Mesendoderm (in vitro differentiated cells): ENCODE results near the gene IGDCC3.
A peak's percentile ranks its signal among the peaks of the same experiment; 100 is the strongest.
"Not testable (repeated sequence)": the region's sequence is repeated elsewhere in the genome, so short reads cannot be mapped to it uniquely, and the experiment has no call there.

Experiments used
- DNase-seq: peaks from one replicate; pipeline ENCODE4 v3.0.0; 2013
- H2AK5ac ChIP-seq: 2 replicates; pipeline ENCODE4 v1.6.1; 2013; ENCODE audit warnings: low read length, inconsistent platforms
- H2BK120ac ChIP-seq: 2 replicates; pipeline ENCODE4 v1.6.1; 2013; ENCODE audit warnings: low read depth, mild to moderate bottlenecking, low read length, moderate library complexity, mixed read lengths
- H2BK15ac ChIP-seq: replicated peaks from 2 replicates; pipeline ENCODE4 v1.6.1; 2013; ENCODE audit warnings: low read depth, mild to moderate bottlenecking, moderate library complexity
- H2BK5ac ChIP-seq: 2 replicates; pipeline ENCODE4 v1.6.1; 2013; ENCODE audit warnings: low read length, inconsistent platforms
- H3K18ac ChIP-seq: 2 replicates; pipeline ENCODE4 v1.6.1; 2013; ENCODE audit warnings: mild to moderate bottlenecking, low read length, mixed read lengths
- H3K23ac ChIP-seq: one replicate; pipeline ENCODE4 v1.6.1; 2013; ENCODE audit warnings: low read length
- H3K27ac ChIP-seq: 2 replicates; pipeline ENCODE4 v1.5.1; 2013; ENCODE audit warnings: low read depth, mild to moderate bottlenecking, inconsistent platforms, low read length, moderate library complexity
- H3K27me3 ChIP-seq: 2 replicates; pipeline ENCODE4 v1.6.1; 2013; ENCODE audit warnings: low read length, control low read depth, mild to moderate bottlenecking, inconsistent platforms; ENCODE audit not compliant: insufficient read depth, poor library complexity
- H3K36me3 ChIP-seq: 2 replicates; pipeline ENCODE4 v1.6.1; 2013; ENCODE audit warnings: low read length, inconsistent platforms; ENCODE audit not compliant: control insufficient read depth, insufficient read depth
- H3K4ac ChIP-seq: one replicate; pipeline ENCODE4 v1.6.1; 2013; ENCODE audit warnings: low read depth, mild to moderate bottlenecking, low read length, moderate library complexity
- H3K4me1 ChIP-seq: 2 replicates; pipeline ENCODE4 v1.6.1; 2013; ENCODE audit warnings: low read depth, low read length, inconsistent platforms; ENCODE audit not compliant: control insufficient read depth
- H3K4me2 ChIP-seq: 2 replicates; pipeline ENCODE4 v1.6.1; 2013; ENCODE audit warnings: low read length
- H3K4me3 ChIP-seq: 2 replicates; pipeline ENCODE4 v1.5.1; 2013; ENCODE audit warnings: mild to moderate bottlenecking, low read length
- H3K56ac ChIP-seq: one replicate; pipeline ENCODE4 v1.6.1; 2013; ENCODE audit warnings: low read length
- H3K79me1 ChIP-seq: 2 replicates; pipeline ENCODE4 v1.6.1; 2013; ENCODE audit warnings: low read length, inconsistent platforms
- H3K79me2 ChIP-seq: 2 replicates; pipeline ENCODE4 v1.6.1; 2013; ENCODE audit warnings: mild to moderate bottlenecking, low read length; ENCODE audit not compliant: control insufficient read depth, insufficient read depth
- H3K9ac ChIP-seq: 2 replicates; pipeline ENCODE4 v1.6.1; 2013; ENCODE audit warnings: low read length, inconsistent platforms
- H4K5ac ChIP-seq: one replicate; pipeline ENCODE4 v1.6.1; 2013; ENCODE audit warnings: low read length
- H4K8ac ChIP-seq: one replicate; pipeline ENCODE4 v1.6.1; 2013; ENCODE audit warnings: low read depth, mild to moderate bottlenecking, control low read depth, low read length, moderate library complexity
- whole genome bisulfite sequencing: extraction: QIAGEN DNeasy Blood & Tissue Kit; methylation state at CpG from one replicate; pipeline ENCODE4 v1.1.7; 2013; ENCODE audit warnings: low lambda C conversion rate, missing lambda C conversion rate; ENCODE audit not compliant: insufficient coverage; ENCODE audit errors: extremely low coverage; 5-methylcytosine and 5-hydroxymethylcytosine counted together

IGDCC3 gene

GRCh38 chr15:65398486-65398885 lies 20.7 kb upstream of the IGDCC3 start:
- DNase-seq, H3K9ac ChIP-seq, H3K79me1 ChIP-seq, H4K5ac ChIP-seq, H4K8ac ChIP-seq, H2BK120ac ChIP-seq, H3K4ac ChIP-seq, H3K18ac ChIP-seq, H3K4me2 ChIP-seq, H3K56ac ChIP-seq, H2BK5ac ChIP-seq, H3K4me3 ChIP-seq, H3K23ac ChIP-seq, H3K79me2 ChIP-seq, H3K36me3 ChIP-seq, H3K4me1 ChIP-seq, H2AK5ac ChIP-seq, H2BK15ac ChIP-seq, H3K27ac ChIP-seq: not testable (repeated sequence)
- peaks cover 14% of the 10 kb centered on the region for H3K27me3 ChIP-seq
- WGBS: no CpG with 5 or more reads among the region's 16 CpGs

GRCh38 chr15:65396965-65397317 lies 19.1 kb upstream of the IGDCC3 start:
- no peak overlapping the region for H3K18ac ChIP-seq
- peak overlapping the region; percentile 46 for H3K9ac ChIP-seq
- H3K27me3 ChIP-seq: peaks cover 14% of the 10 kb centered on the region
- H2BK15ac ChIP-seq: no peak overlapping the region
- no peak overlapping the region for H3K27ac ChIP-seq
- H3K23ac ChIP-seq: no peak overlapping the region
- H4K5ac ChIP-seq: no peak overlapping the region
- no peak overlapping the region for H2BK5ac ChIP-seq
- no peak for DNase-seq
- no CpG with 5 or more reads among the region's 10 CpGs for WGBS
- H3K36me3 ChIP-seq: no peaks in the 10 kb centered on the region
- H3K79me2 ChIP-seq: no peaks in the 10 kb centered on the region
- H3K4me3 ChIP-seq: no peak overlapping the region
- H3K4me1 ChIP-seq: peaks cover 3% of the 10 kb centered on the region
- H3K79me1 ChIP-seq: no peaks in the 10 kb centered on the region
- H3K4ac ChIP-seq: no peak overlapping the region
- H2BK120ac ChIP-seq: no peak overlapping the region
- H3K56ac ChIP-seq: peak overlapping the region; percentile 62
- no peak overlapping the region for H4K8ac ChIP-seq
- no peak overlapping the region for H2AK5ac ChIP-seq
- H3K4me2 ChIP-seq: peak overlapping the region; percentile 66

GRCh38 chr15:65396283-65396964 lies 18.6 kb upstream of the IGDCC3 start:
- H3K27ac ChIP-seq: no peak overlapping the region
- peaks cover 14% of the 10 kb centered on the region for H3K27me3 ChIP-seq
- peak overlapping the region; percentile 6 for H3K4me3 ChIP-seq
- peak overlapping the region; percentile 46 for H3K9ac ChIP-seq
- peak overlapping the region; percentile 66 for H3K4me2 ChIP-seq
- H3K36me3 ChIP-seq: no peaks in the 10 kb centered on the region
- no peak overlapping the region for H3K23ac ChIP-seq
- H2BK120ac ChIP-seq: no peak overlapping the region
- H2AK5ac ChIP-seq: no peak overlapping the region
- DNase-seq: no peak
- peak overlapping the region; percentile 62 for H3K56ac ChIP-seq
- no CpG with 5 or more reads among the region's 34 CpGs for WGBS
- H3K18ac ChIP-seq: no peak overlapping the region
- H3K79me2 ChIP-seq: no peaks in the 10 kb centered on the region
- no peak overlapping the region for H4K5ac ChIP-seq
- no peaks in the 10 kb centered on the region for H3K79me1 ChIP-seq
- no peak overlapping the region for H4K8ac ChIP-seq
- H2BK15ac ChIP-seq: no peak overlapping the region
- H3K4me1 ChIP-seq: peaks cover 3% of the 10 kb centered on the region
- no peak overlapping the region for H3K4ac ChIP-seq
- no peak overlapping the region for H2BK5ac ChIP-seq

DNA sequence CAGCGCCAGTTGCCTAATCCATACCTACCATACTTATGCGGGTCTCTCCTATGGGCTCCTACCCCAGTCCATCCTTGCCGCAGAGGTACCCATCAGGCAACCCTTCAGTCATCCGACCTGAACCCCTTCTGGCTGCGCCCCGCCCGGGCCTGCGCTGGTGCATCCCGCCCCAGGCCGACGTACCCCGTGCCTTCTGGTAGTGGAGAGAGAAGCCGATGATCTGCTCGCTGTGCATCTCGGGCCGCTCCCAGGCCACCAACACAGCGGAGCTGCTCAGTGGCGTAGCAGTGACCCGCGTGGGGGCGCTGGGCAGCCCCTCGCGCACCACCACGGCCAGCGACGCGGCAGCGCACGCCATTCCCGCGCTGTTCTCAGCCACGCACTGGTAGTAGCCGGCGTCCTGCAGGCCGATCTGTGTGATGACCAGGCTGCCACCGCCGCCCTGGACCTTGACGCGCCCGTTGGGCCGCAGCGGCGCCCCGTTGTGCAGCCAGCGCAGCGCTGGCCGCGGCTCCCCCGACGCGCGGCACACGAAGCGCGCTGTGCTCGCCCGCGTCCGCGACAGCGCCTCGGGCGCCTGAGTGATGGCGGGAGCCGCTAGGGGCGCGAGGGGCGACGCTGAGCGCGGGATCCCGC lies 17.9 kb upstream of the IGDCC3 start:
- Histone ChIP-seq H4K8ac (no peak overlapping the region), H3K27ac (no peak overlapping the region), H3K79me1 (no peaks in the 10 kb centered on the region), H3K18ac (no peak overlapping the region), H3K9ac (peak overlapping the region; percentile 43), H3K27me3 (peaks cover 14% of the 10 kb centered on the region), H3K56ac (peak overlapping the region; percentile 69), H3K4me3 (no peak overlapping the region), H3K4ac (no peak overlapping the region), H3K4me1 (no peaks in the 10 kb centered on the region), H3K23ac (no peak overlapping the region), H3K36me3 (no peaks in the 10 kb centered on the region), H4K5ac (no peak overlapping the region), H2BK120ac (no peak overlapping the region), H3K4me2 (peak overlapping the region; percentile 41), H3K79me2 (no peaks in the 10 kb centered on the region), H2AK5ac (no peak overlapping the region), H2BK5ac (no peak overlapping the region), H2BK15ac (no peak overlapping the region)
- no CpG with 5 or more reads among the region's 72 CpGs for WGBS
- DNase-seq: no peak

GRCh38 chr15:65394936-65395335 lies 17.1 kb upstream of the IGDCC3 start:
- Histone ChIP-seq H3K23ac (no peak overlapping the region), H3K4me2 (no peak overlapping the region), H3K79me2 (no peaks in the 10 kb centered on the region), H3K18ac (no peak overlapping the region), H2BK120ac (no peak overlapping the region), H4K5ac (no peak overlapping the region), H3K4ac (no peak overlapping the region), H3K79me1 (no peaks in the 10 kb centered on the region), H2BK15ac (no peak overlapping the region), H3K4me3 (no peak overlapping the region), H3K36me3 (no peaks in the 10 kb centered on the region), H3K56ac (no peak overlapping the region), H3K27ac (no peak overlapping the region), H2AK5ac (no peak overlapping the region), H3K27me3 (peaks cover 14% of the 10 kb centered on the region), H2BK5ac (no peak overlapping the region), H4K8ac (no peak overlapping the region), H3K9ac (no peak overlapping the region), H3K4me1 (no peaks in the 10 kb centered on the region)
- DNase-seq: no peak
- no CpG with 5 or more reads among the region's 9 CpGs for WGBS
